ENCODE results near the gene LTBP1.

Gene LTBP1

GRCh38 chr2:33129263-33130053 is 182.7 kb downstream of the LTBP1 start:
- in situ Hi-C loops (cut with MboI; ENCODE audit: low sequenced_read_pairs, unreplicated experiment): no loop called here
- no peak for DNase-seq (ENCODE audit: low spot score)
- no peak for TF ChIP-seq CTCF (IDR thresholded peaks at IDR 0.05; ENCODE audit: borderline replicate concordance, control extremely low read depth, extremely low read depth, insufficient read depth, missing control alignments)

- in situ Hi-C loops (cut with MboI; ENCODE audit: low sequenced_read_pairs, unreplicated experiment): no loop called here
- no peak for TF ChIP-seq CTCF (IDR thresholded peaks at IDR 0.05; ENCODE audit: borderline replicate concordance, control extremely low read depth, extremely low read depth, insufficient read depth, missing control alignments)
- DNase-seq (ENCODE audit: low spot score): no peak
Observed at GRCh38 chr2:33130054-33130447, 183.3 kb downstream of the LTBP1 start.

GRCh38 chr2:33130544-33130943 is 183.8 kb downstream of the LTBP1 start:
- no peak for DNase-seq (ENCODE audit: low spot score)
- no peak for TF ChIP-seq CTCF (IDR thresholded peaks at IDR 0.05; ENCODE audit: borderline replicate concordance, control extremely low read depth, extremely low read depth, insufficient read depth, missing control alignments)
- in situ Hi-C loops (cut with MboI; ENCODE audit: low sequenced_read_pairs, unreplicated experiment): no loop called here

GRCh38 chr2:33131111-33131510 is 184.4 kb downstream of the LTBP1 start:
- DNase-seq (ENCODE audit: low spot score): no peak
- TF ChIP-seq CTCF (IDR thresholded peaks at IDR 0.05; ENCODE audit: borderline replicate concordance, control extremely low read depth, extremely low read depth, insufficient read depth, missing control alignments): no peak
- in situ Hi-C loops (cut with MboI; ENCODE audit: low sequenced_read_pairs, unreplicated experiment): no loop called here

GRCh38 chr2:33131749-33132148 is 185.0 kb downstream of the LTBP1 start:
- in situ Hi-C loops (cut with MboI; ENCODE audit: low sequenced_read_pairs, unreplicated experiment): no loop called here

GRCh38 chr2:33133454-33133952 is 186.8 kb downstream of the LTBP1 start:
- DNase-seq (ENCODE audit: low spot score): no peak
- TF ChIP-seq CTCF (IDR thresholded peaks at IDR 0.05; ENCODE audit: borderline replicate concordance, control extremely low read depth, extremely low read depth, insufficient read depth, missing control alignments): no peak
- in situ Hi-C loops (cut with MboI; ENCODE audit: low sequenced_read_pairs, unreplicated experiment): no loop called here

More at GRCh38 chr2:33131749-33132148, 185.0 kb downstream of the LTBP1 start:
- no peak for DNase-seq (ENCODE audit: low spot score)
- no peak for TF ChIP-seq CTCF (IDR thresholded peaks at IDR 0.05; ENCODE audit: borderline replicate concordance, control extremely low read depth, extremely low read depth, insufficient read depth, missing control alignments)

All from GM13976 (cell line).